Fibroblast of lung (primary cell): ENCODE measurements around the gene ACSM5. TPM values are rescaled to one million over a fixed set of nuclear protein-coding genes. Genes with fewer than 3 reads are reported as not detected.

Source experiments
- DNase-seq, 2 donors: peaks; one replicate each; pipeline versions ENCODE4 v3.0.0 to v3.0.0-alpha.2; 2010; ENCODE audit warnings: low read depth in 2 of 2
- H2AFZ ChIP-seq: 2 replicates; pipeline ENCODE4 v1.5.1; 2012; ENCODE audit warnings: low read length, control low read depth, inconsistent platforms
- H3K27ac ChIP-seq: 2 replicates; pipeline ENCODE4 v1.5.1; 2011; ENCODE audit warnings: low read length, control low read depth; ENCODE audit not compliant: insufficient read depth
- H3K27me3 ChIP-seq: 2 replicates; pipeline ENCODE4 v1.5.1; 2011; ENCODE audit warnings: mild to moderate bottlenecking, low read length; ENCODE audit not compliant: control insufficient read depth, insufficient read depth
- H3K36me3 ChIP-seq: 2 replicates; pipeline ENCODE4 v1.5.1; 2011; ENCODE audit warnings: low read length; ENCODE audit not compliant: control insufficient read depth, insufficient read depth
- H3K4me1 ChIP-seq: 2 replicates; pipeline ENCODE4 v1.5.1; 2011; ENCODE audit warnings: low read length; ENCODE audit not compliant: control insufficient read depth, insufficient read depth; ENCODE audit errors: extremely low read depth
- H3K4me2 ChIP-seq: 2 replicates; pipeline ENCODE4 v1.5.1; 2011; ENCODE audit warnings: low read length, control low read depth; ENCODE audit not compliant: insufficient read depth; ENCODE audit errors: extremely low read depth
- H3K4me3 ChIP-seq, 4 experiments: fragments of 200-600 bp in 1 of 4; sonication (generic) in 1 of 4; replicated peaks in 1 of 4; 2 replicates each; pipeline ENCODE4 v1.5.1; 2011 to 2016; ENCODE audit warnings: low read length in 4 of 4, low read depth in 3 of 4, mild to moderate bottlenecking in 3 of 4, control low read depth in 2 of 4, inconsistent platforms in 1 of 4, mixed read lengths in 1 of 4; ENCODE audit not compliant: insufficient read depth in 1 of 4; ENCODE audit errors: control extremely low read depth in 1 of 4
- H3K79me2 ChIP-seq: 2 replicates; pipeline ENCODE4 v1.5.1; 2012; ENCODE audit warnings: mild to moderate bottlenecking, low read length, inconsistent platforms; ENCODE audit not compliant: control insufficient read depth, insufficient read depth
- H3K9ac ChIP-seq: 2 replicates; pipeline ENCODE4 v1.5.1; 2011; ENCODE audit warnings: mild to moderate bottlenecking, low read length, control low read depth; ENCODE audit not compliant: insufficient read depth
- H3K9me3 ChIP-seq: 2 replicates; pipeline ENCODE4 v1.5.1; 2012; ENCODE audit warnings: low read depth, low read length; ENCODE audit not compliant: control insufficient read depth, insufficient read depth
- H4K20me1 ChIP-seq: 2 replicates; pipeline ENCODE4 v1.5.1; 2011; ENCODE audit warnings: low read length; ENCODE audit not compliant: control insufficient read depth, insufficient read depth; ENCODE audit errors: extremely low read depth
- CTCF ChIP-seq, 2 donors: IDR thresholded peaks in 1 of 2; conservative IDR thresholded peaks in 1 of 2; 1 replicate in 1 of 2; 2 replicates in 1 of 2; pipeline ENCODE4 v1.5.1; 2011 to 2012; ENCODE audit warnings: low read length in 2 of 2, control low read depth in 1 of 2, inconsistent platforms in 1 of 2, low read depth in 1 of 2, mild to moderate bottlenecking in 1 of 2
- EZH2 ChIP-seq: IDR thresholded peaks from 2 replicates; pipeline ENCODE4 v1.5.1; 2012; ENCODE audit warnings: low read length, control low read depth, mild to moderate bottlenecking; ENCODE audit errors: missing control alignments
- polyA plus RNA-seq, 2 donors: library from polyadenylated mRNA; depleted of rRNA in 1 of 2; stranded (reverse) in 1 of 2; unstranded in 1 of 2; fragments of >200 nt; gene quantifications; 2 replicates each; pipeline ENCODE4 v1.2.1, GENCODE V29; 2011 to 2012; ENCODE audit warnings: missing spikeins in 1 of 2
- total RNA-seq: library from RNA; depleted of rRNA; stranded (reverse); fragments of >200 nt; gene quantifications from 2 replicates; pipeline ENCODE4 v1.2.1, GENCODE V29; 2014

ACSM5 gene
- total and polyA plus RNA-seq, 2 donors (not counting 1 experiment from before 2014, with no cell fraction given): 0.10 TPM; not detected in 1

GRCh38 chr16:20383106-20384029 is 26.0 kb upstream of the ACSM5 start:
- no peak overlapping the region for H3K4me3 ChIP-seq
- H3K9ac ChIP-seq: no peak overlapping the region
- H3K79me2 ChIP-seq: no peaks in the 10 kb centered on the region
- H3K4me2 ChIP-seq: no peak overlapping the region
- no peaks in the 10 kb centered on the region for H3K9me3 ChIP-seq
- H4K20me1 ChIP-seq: no peaks in the 10 kb centered on the region
- no peak overlapping the region for H3K27ac ChIP-seq
- H3K4me1 ChIP-seq: no peaks in the 10 kb centered on the region
- peak; percentile 34 to 46 for DNase-seq
- H3K27me3 ChIP-seq: no peaks in the 10 kb centered on the region
- H2AFZ ChIP-seq: no peak overlapping the region
- TF ChIP-seq CTCF (conservative IDR thresholded peaks at IDR 0.05 in 1 of 2, IDR thresholded peaks at IDR 0.05 in 1 of 2; ENCODE audit: low read depth in 1 of 2, low read length in 2 of 2) (peak; percentile 76 to 84), EZH2 (no peak)
- H3K36me3 ChIP-seq: no peaks in the 10 kb centered on the region

GRCh38 chr16:20385844-20386832 is 23.2 kb upstream of the ACSM5 start:
- no peaks in the 10 kb centered on the region for H3K36me3 ChIP-seq
- H3K79me2 ChIP-seq: no peaks in the 10 kb centered on the region
- no peaks in the 10 kb centered on the region for H4K20me1 ChIP-seq
- H3K9ac ChIP-seq: no peak overlapping the region
- H3K27me3 ChIP-seq: no peaks in the 10 kb centered on the region
- peak; percentile 10 to 39 for DNase-seq
- H3K4me3 ChIP-seq: no peak overlapping the region
- no peaks in the 10 kb centered on the region for H3K9me3 ChIP-seq
- H2AFZ ChIP-seq: no peak overlapping the region
- no peak overlapping the region for H3K27ac ChIP-seq
- H3K4me1 ChIP-seq: no peaks in the 10 kb centered on the region
- TF ChIP-seq CTCF (conservative IDR thresholded peaks at IDR 0.05 in 1 of 2, IDR thresholded peaks at IDR 0.05 in 1 of 2; ENCODE audit: low read depth in 1 of 2, low read length in 2 of 2): peak; percentile 79 to 82
- no peak for TF ChIP-seq EZH2
- no peak overlapping the region for H3K4me2 ChIP-seq

DNA sequence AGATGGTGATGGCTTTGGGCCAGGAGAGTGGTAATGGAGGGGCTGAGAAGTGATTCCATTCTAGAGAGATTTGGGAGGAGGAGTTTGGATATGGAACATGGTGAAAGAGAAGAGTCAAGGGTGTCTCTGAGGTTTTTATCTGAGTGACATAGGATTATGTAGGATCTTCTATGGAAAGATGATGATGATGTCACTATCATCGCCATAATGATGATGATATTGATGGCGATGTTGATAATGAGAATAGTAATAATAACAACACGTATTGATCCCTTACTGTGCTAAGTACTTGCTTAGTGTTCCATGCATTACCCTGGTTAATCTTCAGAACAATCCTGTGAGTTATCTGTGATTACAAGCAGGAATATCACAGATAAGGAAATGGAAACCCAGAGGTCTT is 21.4 kb upstream of the ACSM5 start:
- no peaks in the 10 kb centered on the region for H3K27me3 ChIP-seq
- no peak overlapping the region for H3K27ac ChIP-seq
- no peak overlapping the region for H2AFZ ChIP-seq
- H3K4me3 ChIP-seq: no peak overlapping the region
- H3K36me3 ChIP-seq: no peaks in the 10 kb centered on the region
- no peak overlapping the region for H3K4me2 ChIP-seq
- H4K20me1 ChIP-seq: no peaks in the 10 kb centered on the region
- no peak overlapping the region for H3K9ac ChIP-seq
- no peaks in the 10 kb centered on the region for H3K4me1 ChIP-seq
- no peak for DNase-seq
- no peaks in the 10 kb centered on the region for H3K9me3 ChIP-seq
- no peak for TF ChIP-seq CTCF (conservative IDR thresholded peaks at IDR 0.05 in 1 of 2, IDR thresholded peaks at IDR 0.05 in 1 of 2; ENCODE audit: low read depth in 1 of 2, low read length in 2 of 2)
- TF ChIP-seq EZH2: no peak
- no peaks in the 10 kb centered on the region for H3K79me2 ChIP-seq
